Activated CD8-positive, alpha-beta memory T cell treated with anti-CD3 and anti-CD28 coated beads, Interleukin-2, amount 50 U/mL, for 1 hour (primary cell): ENCODE data around the gene ANTKMT.
A peak's percentile ranks its signal among the peaks of the same experiment; 100 is the strongest.
"Not testable (repeated sequence)": the region's sequence is repeated elsewhere in the genome, so short reads cannot be mapped to it uniquely, and the experiment has no call there.

Experiments
- DNase-seq: peaks from one replicate; pipeline ENCODE4 v3.0.0-alpha.2; 2020; ENCODE audit errors: extremely low read depth

ANTKMT gene

DNA sequence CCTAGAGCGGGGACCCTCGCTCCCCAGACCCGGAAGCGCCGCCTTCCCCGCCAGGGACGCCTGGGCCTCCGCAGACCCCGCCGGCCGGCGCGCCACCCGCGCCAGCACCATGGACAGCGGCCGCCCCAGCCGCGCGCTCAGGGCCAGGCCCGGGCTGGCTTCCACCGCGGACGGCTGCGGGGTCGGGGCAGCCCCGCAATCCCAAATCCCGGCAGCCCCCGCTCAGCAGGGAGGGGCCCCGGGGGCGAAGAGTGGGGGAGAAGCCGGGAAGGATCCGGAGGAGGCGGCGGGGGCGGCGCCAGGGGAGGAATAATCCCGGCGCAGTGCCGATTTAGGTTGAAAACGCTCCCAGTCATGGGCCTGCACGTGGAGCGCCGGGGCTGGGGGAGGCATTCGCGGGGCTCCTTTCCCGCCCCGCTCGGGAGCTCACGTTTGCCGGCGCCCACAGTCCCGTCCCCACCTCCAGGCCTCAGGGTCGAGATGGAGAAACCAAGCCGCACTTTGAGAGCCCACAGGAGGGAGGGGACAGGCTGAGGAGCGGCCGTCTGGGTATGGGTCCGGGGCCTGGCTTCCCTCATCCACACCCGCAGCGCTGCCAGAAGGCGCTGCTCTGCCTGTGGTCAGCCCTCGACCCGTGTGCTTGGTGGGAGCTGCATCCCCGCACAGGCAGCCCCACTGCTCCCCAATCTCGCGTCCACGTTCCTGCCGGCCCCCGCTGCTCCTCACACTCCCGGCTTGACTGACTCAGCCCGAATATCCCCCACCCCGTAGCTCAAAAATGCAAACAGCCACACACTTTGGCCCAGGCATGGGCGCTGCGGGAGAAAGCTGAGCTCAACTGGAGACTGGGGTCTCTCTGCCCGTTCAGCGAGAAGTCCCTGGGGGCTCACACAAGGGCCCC, 20.0 kb upstream of the ANTKMT start:
- DNase-seq: no peak

DNA sequence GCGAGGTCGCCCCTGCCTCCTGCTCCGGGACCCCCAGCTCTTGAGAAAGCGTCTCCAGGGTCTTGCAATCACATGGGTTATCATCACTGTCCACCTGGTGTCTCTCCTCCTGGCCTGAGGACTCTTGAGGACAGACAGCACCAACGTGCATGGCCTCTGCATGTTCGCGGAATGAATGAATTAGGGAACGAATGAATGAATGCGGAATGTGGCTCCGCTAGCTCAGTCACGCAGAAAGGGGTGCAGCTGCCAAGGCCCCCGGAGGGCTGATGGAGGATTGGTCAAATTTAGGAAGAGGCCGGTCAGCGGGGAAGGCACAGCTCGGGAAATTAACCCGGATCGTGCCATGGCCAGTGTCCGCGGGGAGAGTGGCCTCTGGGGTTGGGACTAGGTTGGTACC, 18.6 kb upstream of the ANTKMT start:
- no peak for DNase-seq

DNA sequence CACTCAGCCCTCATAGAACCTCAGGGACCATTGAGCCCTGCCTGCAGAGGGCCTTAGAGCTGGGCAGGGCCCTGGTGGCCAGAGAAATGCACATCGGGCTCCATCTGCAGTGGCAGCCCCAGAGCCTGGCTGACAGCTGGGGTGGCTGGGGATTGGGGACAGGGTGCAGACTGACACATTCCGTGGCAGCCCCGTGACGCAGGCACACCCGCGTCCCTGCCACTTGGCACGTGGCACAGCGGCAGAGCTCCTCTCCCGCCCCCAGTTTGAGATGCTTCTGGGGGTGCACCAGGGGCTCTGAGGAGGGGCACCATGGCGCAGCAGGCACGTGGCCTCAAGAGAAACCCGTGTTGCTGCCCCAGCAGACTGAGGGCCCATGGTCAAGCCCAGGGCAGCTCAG, 17.5 kb upstream of the ANTKMT start:
- no peak for DNase-seq

DNA sequence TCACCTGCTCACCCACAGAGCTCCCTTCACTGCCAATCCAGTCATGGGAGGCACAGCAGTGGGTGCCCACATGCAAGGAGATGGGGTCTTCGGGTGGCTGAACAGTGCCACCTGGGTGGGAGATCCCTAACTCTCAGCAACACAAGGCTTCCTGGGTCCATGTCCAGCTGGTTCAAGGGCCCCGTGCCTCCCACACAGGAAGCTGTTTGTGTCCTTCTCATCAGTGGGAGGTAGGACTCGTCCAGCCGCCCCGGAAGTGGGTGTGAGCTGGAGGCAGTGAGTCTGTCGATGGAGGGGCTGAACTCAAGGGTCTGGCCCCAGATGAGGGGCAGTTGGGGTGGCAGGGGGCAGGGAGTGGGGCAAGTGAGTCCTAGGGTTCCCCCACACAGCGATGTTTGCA, 16.9 kb upstream of the ANTKMT start:
- no peak for DNase-seq

DNA sequence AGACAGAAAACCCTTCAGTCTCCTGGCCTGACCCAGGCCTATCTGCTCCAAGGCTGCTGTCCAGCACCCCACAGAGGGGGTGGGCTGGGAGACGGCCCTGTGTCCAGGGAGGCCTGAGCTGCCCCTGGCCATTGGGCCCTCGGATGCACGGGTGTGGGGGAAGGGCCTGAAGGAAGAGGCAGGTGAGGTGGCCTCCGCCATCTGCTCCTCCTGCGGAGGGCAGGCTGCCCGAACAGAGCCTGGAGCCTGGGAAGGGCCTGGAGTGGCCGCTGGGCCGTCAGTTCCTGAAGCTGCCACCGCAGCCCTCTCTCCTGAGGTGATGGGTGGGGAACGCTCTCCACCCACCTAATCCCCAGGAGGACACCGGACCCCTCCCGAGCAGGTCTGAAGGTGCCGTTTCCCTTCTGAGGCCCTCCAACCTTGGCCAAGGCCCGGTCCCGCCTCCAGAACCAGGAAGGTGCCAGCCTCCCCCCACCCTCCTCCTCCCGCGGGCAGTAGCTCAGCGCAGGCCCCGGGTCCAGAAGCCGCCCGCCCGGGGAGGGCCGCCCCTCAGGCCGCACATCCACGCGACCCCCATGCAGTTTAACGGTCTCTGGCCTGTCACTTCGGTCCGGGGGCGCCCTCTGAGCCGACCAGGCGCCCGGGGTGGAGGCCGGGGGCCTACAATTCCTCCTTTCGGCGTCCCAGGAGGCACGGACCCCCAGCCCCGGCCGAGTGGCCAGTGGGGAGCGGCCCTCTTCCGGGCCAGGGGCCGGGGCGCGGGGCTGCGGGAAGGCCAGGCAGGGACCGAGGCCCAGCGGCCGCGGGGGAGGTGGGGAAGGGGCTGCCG, 16.2 kb upstream of the ANTKMT start:
- DNase-seq: no peak

DNA sequence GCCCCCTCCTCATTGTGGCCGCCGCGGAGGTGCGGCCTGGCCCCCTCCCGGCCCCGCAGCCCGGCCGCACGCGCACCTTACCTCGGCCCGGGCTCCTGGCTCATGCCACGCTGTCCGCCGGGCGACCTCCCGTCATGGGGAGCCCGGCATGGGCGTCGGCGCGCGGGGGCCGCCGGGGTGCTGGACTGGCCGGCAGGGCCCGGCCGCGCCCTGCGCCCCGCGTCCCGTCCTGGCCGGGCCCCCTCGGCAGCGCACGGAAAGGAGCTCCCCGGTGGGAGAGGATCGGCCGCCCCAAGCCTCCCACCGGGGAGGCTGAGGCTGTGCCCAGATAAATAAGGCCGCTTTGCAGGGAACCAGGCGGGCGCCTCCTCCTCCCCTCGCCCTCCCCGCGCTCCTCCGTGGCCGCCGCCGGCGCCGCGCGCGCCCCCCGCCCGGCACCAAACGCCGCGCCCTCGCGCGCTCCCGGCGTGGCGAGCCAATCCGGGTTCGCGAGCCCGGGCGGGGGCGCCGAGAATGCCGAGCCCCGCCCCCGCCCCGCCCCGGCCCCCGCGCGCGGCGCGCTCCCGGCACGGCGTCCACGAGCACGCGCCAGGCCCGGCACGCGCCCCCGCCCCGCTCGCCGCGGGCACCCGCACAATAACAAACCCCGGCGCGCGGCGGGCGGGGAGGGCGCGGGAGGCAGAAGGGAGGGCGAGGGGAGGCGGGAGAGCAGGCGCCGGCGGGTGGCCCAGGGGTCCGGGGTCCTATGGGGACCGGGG, 15.3 kb upstream of the ANTKMT start, which contains the start of gene FBXL16:
Gene FBXL16 (minus strand): TSS at position 371 of the 758 bp plus-strand sequence. CDS start 8,396 bp downstream, outside the sequence.
- DNase-seq: no peak

DNA sequence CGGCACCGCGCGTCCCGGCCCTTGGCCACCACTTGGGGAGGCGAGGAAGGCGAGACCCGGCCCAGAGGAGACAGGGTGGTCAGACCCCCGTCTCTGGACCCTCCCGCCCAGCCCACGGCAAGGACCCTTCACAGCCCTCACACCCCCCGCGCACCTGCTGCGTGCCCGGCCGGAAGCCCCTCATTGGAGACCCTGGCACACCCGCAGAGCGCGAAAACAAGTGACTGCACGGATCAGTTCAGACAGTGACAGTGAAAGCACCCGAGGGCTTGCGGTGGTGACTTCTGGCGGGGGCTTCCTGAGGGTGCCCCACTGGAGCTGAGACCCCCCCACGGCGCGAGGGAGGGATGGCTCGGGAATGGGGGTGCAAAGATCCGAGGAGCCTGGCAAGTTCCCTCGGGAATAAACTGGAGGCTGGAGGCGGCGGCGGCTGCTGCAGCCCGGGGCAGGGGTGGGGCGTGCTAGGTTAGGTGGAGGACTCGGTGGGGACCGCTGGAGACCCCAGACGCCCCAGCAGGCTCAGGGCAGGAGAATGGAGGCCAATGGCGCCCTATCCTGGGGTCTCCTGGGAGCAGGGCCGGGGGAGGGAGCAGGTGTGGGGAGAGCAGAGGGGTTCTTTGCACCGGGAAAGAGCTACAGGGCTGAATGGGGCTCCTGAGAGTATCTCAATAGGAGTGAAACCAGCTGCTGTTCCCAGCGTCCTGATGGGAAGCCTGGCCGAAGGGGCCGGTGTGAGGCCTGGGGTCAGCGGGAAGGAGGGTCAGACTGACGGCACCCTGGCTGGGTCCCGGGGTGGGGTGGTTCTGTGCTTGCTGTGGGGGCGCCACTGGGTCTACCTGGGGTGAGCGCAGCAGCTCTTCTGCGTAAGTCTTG, 14.5 kb upstream of the ANTKMT start:
- DNase-seq: no peak

DNA sequence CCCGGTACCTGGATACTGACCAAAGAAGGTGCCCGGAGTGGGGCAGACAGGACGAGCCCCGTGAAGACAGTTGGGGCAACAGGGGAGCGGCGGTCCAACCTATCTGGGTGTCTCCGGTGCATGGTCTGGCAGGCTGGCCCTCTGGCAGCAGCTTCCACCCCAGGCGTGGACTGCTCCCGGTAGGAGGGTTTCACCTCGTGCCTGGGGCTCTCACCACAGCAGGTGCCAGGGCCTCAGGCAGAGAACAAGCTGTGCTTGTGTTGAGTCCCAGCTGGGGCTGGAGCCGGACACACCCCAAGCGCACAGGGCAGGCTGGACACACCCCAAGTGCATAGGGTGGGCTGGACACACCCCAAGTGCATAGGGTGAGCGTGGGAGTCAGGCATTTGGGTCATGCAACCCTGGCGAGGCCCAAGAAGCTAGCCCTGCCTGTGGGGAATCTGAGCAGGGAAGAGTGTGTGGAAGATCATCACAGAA, 13.8 kb upstream of the ANTKMT start:
- DNase-seq: no peak

DNA sequence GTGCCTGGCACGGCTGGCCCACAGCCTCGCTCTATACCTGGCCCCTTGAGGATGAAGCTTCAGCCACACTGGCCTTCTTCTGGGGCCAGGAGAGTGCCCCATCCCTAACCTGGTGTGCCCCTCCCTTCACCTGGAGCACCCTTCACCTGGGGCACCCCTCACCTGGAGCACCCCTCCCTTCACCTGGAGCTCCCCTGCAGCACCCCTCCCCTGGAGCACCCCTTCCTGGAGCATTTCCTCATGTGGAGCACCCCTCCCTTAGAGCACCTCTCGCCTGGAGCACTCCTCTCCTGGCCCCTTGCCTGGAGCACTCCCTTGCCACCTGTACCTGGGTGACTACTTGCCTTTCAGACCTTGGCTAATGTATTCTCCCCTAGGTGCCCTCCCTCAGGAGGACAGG, 12.9 kb upstream of the ANTKMT start:
- DNase-seq: no peak

DNA sequence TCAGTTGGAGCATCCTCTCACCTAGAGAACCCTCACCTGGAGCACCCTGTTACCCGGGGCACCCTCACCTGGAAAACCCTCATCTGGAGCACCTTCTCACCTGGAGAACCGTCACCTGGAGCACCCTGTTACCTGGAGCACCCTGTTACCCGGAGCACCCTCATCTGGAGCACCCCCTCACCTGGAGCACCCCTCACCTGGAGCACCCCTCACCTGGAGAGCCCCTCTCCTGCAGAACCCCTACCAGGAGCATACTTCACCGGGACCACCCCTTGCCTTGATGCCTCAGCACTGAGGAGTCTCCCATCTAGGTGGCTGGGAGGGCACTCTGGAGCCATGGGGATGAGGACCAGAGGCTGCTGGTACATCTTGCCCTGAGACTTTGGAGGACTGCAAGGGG, 12.0 kb upstream of the ANTKMT start:
- DNase-seq: no peak

DNA sequence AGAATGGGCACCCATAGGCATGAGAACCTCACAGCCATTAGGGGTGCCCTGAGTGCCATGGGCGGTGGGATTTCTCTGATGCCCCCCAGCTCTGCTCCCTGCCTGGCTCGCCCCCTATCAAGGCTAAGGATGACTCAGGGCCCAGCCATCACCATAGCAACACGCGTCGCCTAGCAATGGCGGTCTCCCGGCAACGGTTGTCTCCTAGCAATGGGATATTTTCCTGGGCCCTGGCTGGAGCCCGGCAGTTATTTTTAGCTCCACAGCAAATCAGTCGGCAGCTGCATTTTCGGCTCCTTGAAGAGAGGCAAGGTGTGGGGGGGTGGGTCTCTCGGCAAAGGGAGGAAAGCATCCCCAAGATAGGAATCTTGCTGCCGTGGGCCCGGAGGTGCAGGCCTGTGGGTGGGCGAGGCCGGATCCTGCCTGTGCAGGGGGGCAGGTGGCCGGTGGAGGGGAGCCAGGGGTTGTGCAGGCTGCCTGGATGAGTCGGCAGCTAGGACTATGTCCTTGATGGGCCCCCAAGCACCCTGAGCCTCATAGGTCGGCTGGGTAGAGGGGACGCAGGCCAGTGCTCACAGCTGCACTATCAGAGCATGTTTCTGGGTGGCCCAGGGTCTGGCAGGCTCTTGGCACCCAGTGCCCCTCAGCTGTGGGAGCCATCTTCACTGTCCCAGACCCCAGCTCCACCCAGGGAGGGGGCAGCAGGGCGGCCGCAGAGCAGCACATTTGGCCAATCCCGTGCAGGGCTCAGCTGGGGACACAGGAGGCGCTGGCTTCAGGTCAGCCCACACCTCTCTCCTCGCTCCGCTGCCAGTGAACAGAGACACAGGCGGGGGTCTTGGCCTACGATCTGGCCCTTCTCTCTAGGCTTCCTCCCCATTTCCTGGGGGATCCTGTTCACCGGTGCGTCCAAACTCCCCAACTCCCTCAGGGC, 11.1 kb upstream of the ANTKMT start:
- DNase-seq: no peak

DNA sequence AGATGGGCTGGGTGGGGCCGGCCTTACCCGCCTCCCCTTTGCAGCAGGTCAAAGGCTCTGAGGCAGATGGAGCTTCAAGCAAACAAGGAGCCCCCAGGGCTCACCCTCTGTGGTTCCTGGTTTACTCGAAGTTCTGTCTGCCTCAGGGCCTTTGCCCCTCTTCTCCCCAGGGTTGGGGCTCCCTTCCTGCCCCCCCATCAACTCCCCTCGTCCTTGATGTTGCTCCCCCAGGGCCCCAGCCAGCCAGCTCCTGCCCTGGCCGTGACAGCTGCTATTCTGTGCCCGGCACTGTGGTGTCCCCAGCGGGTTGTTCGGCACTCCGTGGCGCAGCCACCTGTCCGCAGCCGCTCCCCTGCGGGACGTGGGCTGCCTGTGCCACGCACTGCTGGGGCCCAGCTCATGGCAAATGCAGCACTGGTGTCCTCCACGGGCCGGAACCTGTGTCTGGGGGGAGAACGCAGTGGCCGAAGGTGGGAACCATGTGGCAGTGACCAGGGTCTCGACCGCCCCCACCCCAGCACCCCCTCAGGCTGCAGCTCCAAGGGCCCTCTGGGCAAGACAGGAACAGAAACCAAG, 10.4 kb upstream of the ANTKMT start:
- DNase-seq: no peak

DNA sequence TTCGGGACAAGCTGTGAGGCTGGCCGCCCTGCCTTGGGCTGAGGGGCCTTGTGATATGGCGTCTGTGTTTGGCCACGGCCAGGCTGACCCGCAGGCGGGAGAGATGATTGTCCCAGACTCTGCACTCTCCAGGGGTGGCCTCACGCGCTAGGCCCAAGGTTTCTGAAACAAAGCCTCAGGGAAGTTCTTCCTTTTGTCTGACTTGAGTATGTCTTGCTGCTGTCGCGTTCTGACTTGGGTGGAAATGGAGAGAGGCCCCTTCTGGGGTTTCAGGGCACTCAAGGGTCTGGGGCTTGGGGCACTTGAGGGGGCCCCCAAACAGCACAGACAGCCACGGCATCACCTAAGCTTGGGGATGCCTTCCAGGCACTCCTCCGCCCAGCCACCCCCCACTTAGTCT, 9.9 kb upstream of the ANTKMT start:
- DNase-seq: no peak

DNA sequence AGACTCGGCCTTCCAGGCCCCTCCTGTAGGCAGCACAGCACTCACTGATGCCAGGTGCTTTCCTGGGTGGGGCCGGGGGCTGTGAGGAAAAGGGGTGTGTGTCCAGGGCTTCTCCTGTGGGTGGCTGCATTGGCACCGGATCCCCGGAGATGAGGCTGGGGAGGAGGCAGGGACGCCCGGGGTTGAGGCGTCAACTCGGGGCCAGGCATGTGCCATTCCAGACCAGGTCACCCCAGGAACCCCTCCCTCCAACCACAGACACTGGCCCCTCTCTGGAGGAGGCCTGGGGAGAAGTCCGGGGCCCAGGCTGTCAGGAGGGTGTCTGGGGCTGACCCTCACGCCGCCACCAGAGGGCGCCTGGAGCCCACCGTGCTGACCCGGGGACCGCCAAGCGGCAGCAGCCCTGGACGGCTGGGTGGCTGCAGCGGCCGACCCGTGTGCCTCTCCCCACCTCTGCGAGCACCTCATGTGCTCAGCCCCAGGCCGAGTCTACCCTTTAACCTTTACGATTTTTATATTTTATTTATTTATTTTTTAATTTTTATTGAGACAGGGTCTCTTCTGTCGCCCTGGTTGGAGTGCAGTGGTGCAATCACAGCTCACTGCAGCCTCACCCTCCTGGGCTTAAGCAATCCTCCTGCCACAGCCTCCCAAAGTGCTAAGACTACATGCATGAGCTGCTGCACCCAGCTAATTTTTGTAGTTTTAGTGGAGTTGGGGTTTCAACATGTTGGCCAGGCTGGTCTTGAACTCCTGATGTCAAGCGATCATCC, 9.2 kb upstream of the ANTKMT start:
- DNase-seq: no peak

DNA sequence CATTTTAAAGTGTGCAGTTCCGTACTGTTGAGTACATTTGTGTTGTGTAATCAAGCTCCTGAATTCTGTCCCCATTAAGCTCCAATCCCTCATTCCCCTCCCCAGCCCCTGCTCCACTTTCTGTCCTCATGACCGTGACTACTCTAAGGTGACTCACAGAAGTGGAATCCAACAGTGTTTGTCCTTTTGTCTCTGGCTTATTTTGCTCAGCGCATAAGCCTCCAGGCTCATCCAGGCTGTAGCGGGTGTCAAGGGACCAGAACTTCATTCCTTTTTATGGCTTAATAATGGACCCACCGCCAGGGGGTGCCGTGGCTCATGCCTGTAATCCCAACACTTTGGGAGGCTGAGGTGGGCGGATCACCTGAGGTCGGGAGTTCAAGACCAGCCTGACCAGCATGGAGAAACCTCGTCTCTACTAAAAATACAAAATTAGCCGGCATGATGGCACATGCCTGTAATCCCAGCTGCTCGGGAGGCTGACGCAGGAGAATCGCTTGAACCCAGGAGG, 8.2 kb upstream of the ANTKMT start:
- not testable (repeated sequence) for DNase-seq

DNA sequence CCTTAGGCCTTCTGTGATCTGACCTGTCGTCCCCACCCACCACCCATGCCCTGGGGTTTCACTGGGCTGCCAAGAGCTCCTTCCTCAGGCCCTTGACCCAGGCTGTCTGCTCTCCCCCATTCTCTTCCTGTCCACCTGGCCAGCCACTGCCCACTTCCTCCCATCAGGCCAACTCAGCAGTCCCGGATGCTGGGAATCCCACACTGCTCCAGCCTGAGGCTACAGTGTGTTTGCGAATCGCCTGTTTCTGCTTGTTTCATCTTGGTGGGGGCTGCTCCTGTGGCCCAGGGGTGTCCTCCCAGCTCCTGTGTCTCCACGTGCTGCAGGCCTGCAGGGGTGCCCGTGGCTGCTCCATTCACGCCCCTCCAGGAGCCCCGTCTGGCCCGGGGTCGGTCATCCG, 6.9 kb upstream of the ANTKMT start:
- DNase-seq: no peak

DNA sequence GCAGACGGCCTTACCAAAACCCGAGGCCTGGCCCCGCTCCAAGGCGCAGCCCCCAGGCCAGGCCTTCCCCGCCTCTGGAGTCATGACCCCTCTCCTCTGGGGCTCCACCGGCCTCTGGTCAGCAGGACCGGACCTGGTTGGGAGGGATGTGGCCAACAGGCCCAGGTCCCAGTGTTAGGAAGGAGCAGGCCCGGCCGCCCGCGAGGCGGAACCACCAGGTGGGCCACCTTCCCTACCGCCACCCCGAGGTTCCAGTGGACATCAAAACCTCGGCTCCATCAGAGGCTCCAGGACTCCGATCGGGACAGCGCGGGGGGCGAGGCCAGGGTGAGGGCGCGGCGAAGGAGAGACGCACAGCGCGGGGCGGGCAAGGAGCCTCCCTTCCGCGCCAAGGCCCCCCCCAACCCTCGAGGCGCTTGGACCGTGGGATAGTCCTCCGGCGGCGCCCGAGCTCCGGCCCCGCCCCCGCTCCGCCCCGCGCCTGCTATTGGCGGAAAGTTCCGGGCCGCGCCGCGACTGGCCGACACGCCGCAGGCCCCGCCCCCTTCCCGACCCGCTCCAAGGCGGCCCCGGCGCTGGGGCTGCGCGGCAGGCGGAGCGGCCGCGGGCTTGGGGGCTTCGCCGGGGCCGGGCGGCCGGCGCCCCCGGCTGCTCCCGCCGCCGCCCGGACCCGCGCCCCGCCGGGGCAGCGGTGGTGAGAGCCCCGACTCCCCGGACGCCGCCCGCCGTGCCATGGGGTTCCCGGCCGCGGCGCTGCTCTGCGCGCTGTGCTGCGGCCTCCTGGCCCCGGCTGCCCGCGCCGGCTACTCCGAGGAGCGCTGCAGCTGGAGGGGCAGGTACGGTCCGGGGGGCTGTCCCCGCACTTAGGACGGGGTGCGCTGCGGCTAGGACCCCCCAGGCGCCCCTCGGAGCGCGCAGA, 6.1 kb upstream of the ANTKMT start, which contains the start of gene METRN:
Gene METRN (plus strand): TSS at position 561 of the 919 bp plus-strand sequence. CDS start 172 bp downstream, at position 733.
- DNase-seq: peak; percentile 65
